Esophagus squamous epithelium (tissue), 4 donors: ENCODE results near the gene ZDHHC11B.
"Not testable (repeated sequence)": the region's sequence is repeated elsewhere in the genome, so short reads cannot be mapped to it uniquely, and the experiment has no call there.

Experiments
- CTCF ChIP-seq, 6 experiments: fragments of 450-650 bp in 4 of 6; fragments of 200-600 bp in 2 of 6; sonication (generic) in 2 of 6; IDR thresholded peaks; one replicate each; pipeline ENCODE4 v1.5.1; 2016 to 2019; ENCODE audit warnings: antibody characterized with exemption in 6 of 6, mild to moderate bottlenecking in 4 of 6, moderate library complexity in 4 of 6
- POLR2A ChIP-seq, 4 donors: fragments of 450-650 bp; IDR thresholded peaks; one replicate each; pipeline ENCODE4 v1.6.1; 2017; ENCODE audit warnings: antibody characterized with exemption in 4 of 4, mild to moderate bottlenecking in 4 of 4, moderate library complexity in 3 of 4

DNA sequence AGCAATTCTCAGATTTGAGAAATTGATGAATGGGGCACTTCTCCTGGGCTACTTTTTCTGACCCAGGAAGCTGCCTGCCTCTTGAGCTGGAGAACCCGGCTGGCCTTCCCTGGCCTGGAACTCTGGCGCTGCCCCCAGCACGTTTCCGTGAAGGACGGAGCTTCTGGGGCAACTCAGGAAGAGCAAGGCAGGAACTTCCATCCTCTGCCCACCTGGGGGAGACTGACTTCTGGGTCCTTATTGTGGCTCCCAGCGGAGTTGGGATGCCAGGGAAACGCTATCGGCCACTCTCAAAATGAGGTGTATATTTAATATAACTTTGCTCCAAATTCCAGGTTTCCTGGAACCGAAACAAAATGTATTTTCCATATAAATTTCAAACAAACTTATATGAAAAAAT lies 57.4 kb downstream of the ZDHHC11B start:
- not testable (repeated sequence) for TF ChIP-seq CTCF, POLR2A (IDR thresholded peaks at IDR 0.05)
